ACC112 (cell line): Measurements from ENCODE around the gene CD109.
"Not testable (repeated sequence)": the region's sequence is repeated elsewhere in the genome, so short reads cannot be mapped to it uniquely, and the experiment has no call there.

Source experiments
- H2AFZ ChIP-seq: fragments of 200-600 bp; sonication (generic); one replicate; pipeline ENCODE4 v1.6.0; 2017; ENCODE audit warnings: antibody characterized with exemption, low read length; ENCODE audit not compliant: unreplicated experiment
- H3K27ac ChIP-seq: fragments of 200-600 bp; sonication (generic); 2 replicates; pipeline ENCODE4 v1.5.1; 2014; ENCODE audit warnings: low read depth, mild to moderate bottlenecking, antibody characterized with exemption, low read length, moderate library complexity
- H3K27me3 ChIP-seq: fragments of 200-600 bp; sonication (generic); 2 replicates; pipeline ENCODE4 v1.6.1; 2014; ENCODE audit warnings: mild to moderate bottlenecking, antibody characterized with exemption, low read length, moderate library complexity, mixed read lengths; ENCODE audit not compliant: insufficient read depth
- H3K36me3 ChIP-seq: fragments of 200-600 bp; sonication (generic); 2 replicates; pipeline ENCODE4 v1.6.1; 2016; ENCODE audit warnings: mild to moderate bottlenecking, antibody characterized with exemption, low read length, moderate library complexity, mixed read lengths; ENCODE audit not compliant: insufficient read depth
- H3K4me1 ChIP-seq: fragments of 200-600 bp; sonication (generic); one replicate; pipeline ENCODE4 v1.6.1; 2016; ENCODE audit warnings: low read length, mixed read lengths; ENCODE audit not compliant: insufficient read depth, unreplicated experiment, control insufficient read depth
- H3K4me3 ChIP-seq: fragments of 200-600 bp; sonication (generic); 2 replicates; pipeline ENCODE4 v1.5.1; 2014; ENCODE audit warnings: mild to moderate bottlenecking, low read depth, low read length
- H3K79me2 ChIP-seq: fragments of 200-600 bp; sonication (generic); one replicate; pipeline ENCODE4 v1.6.0; 2016; ENCODE audit warnings: low read length; ENCODE audit not compliant: control insufficient read depth, unreplicated experiment, insufficient read depth

The CD109 gene

GRCh38 chr6:73665686-73666319 lies 30.2 kb upstream of the CD109 start:
- H3K27ac ChIP-seq = peak overlapping the region; percentile 30; the same call in 1 of the 2 replicates
- H3K79me2 ChIP-seq = no peaks in the 10 kb centered on the region
- H3K27me3 ChIP-seq = no peaks in the 10 kb centered on the region
- no peaks in the 10 kb centered on the region for H3K36me3 ChIP-seq
- H3K4me1 ChIP-seq = peaks cover 16% of the 10 kb centered on the region
- H2AFZ ChIP-seq = no peak overlapping the region
- no peak overlapping the region for H3K4me3 ChIP-seq

DNA sequence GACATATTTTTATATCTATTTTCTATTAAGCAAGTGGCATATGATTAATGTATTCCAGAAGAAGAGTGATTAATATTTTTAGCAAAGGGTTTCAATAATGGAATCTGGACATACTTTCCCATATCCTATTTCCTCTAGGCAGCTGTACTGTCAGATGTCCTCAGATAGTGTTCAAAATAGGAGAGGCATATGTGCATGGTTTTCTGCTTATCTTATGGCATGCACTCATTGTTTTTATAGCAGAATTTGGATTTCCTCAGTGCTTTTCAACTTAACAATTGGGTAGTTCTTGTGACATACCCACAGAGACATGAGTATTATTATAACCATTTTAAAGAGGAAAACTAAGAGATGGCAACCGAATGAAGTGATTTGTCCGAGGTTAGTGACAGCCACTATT lies 29.6 kb upstream of the CD109 start:
- peaks cover 16% of the 10 kb centered on the region for H3K4me1 ChIP-seq

DNA sequence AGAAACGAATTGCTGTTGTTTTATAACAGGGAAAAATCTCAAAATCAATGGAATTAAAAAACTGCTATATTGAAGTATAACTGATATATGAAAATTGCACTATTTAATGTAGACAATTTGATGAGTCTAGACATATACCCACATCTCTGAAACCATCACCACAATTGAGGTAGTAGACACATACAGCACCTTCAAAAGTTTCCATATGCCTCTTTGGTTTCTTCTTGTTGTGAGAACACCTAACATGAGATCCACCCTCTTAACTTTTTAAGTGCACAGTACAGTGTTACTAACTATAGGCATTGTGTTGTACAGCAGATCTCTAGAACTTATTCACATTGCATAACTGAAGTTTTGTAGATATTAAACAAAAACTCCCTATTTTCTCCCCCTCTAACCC lies 28.2 kb upstream of the CD109 start:
- H3K27me3 ChIP-seq = no peaks in the 10 kb centered on the region
- no peaks in the 10 kb centered on the region for H3K79me2 ChIP-seq
- H3K4me3 ChIP-seq = no peak overlapping the region
- peaks cover 16% of the 10 kb centered on the region for H3K4me1 ChIP-seq
- H3K36me3 ChIP-seq = no peaks in the 10 kb centered on the region
- H2AFZ ChIP-seq = no peak overlapping the region
- no peak overlapping the region for H3K27ac ChIP-seq

More for the DNA sequence above, 29.6 kb upstream of the CD109 start:
- no peaks in the 10 kb centered on the region for H3K27me3 ChIP-seq
- no peak overlapping the region for H3K4me3 ChIP-seq
- peak overlapping the region; percentile 30; the same call in 1 of the 2 replicates for H3K27ac ChIP-seq
- H3K36me3 ChIP-seq = no peaks in the 10 kb centered on the region
- no peaks in the 10 kb centered on the region for H3K79me2 ChIP-seq
- peak overlapping the region; percentile 3 for H2AFZ ChIP-seq

GRCh38 chr6:73669005-73669404 lies 27.0 kb upstream of the CD109 start:
- Histone ChIP-seq H3K79me2 (no peaks in the 10 kb centered on the region), H3K4me1 (peaks cover 16% of the 10 kb centered on the region), H2AFZ (no peak overlapping the region), H3K36me3 (no peaks in the 10 kb centered on the region), H3K4me3 (no peak overlapping the region), H3K27ac (no peak overlapping the region), H3K27me3 (no peaks in the 10 kb centered on the region)

- H3K27me3 ChIP-seq = no peaks in the 10 kb centered on the region
- H3K4me1 ChIP-seq = peaks cover 4% of the 10 kb centered on the region
- no peaks in the 10 kb centered on the region for H3K79me2 ChIP-seq
- H3K4me3 ChIP-seq = no peak overlapping the region
- H3K27ac ChIP-seq = no peak overlapping the region
- H2AFZ ChIP-seq = no peak overlapping the region
- H3K36me3 ChIP-seq = no peaks in the 10 kb centered on the region
Observed at GRCh38 chr6:73671911-73672685, 23.9 kb upstream of the CD109 start.

DNA sequence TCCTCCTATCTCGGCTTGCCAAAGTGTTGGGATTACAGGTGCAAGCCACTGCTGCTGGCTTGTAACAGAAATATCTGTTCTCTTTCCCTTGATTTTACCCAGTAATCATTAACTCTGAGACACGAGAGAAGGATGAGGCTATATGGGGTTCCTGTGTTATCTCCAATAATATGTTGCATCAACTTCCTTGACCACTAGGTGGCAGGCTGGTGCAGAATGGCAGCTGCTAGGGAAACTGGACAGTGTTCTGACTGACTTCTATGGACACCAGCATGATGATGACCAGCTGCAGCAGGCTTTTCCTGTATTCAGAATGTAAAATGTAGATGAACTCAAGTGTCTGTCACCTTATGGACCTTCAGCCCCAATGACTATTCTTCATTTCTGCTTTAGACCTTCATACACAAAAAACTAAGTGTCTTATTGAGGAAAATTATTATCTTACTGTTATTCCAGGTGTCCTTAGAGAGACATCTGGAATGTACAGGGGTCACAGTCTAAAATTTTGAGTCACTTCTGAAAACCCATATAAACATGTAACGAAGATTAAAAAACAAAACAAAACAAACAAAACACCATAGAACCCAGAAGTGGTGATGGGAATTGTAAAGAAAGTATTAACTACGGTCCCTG lies 20.4 kb upstream of the CD109 start:
- no peaks in the 10 kb centered on the region for H3K36me3 ChIP-seq
- H3K4me3 ChIP-seq = no peak overlapping the region
- no peaks in the 10 kb centered on the region for H3K27me3 ChIP-seq
- peak overlapping the region; percentile 30 for H2AFZ ChIP-seq
- H3K79me2 ChIP-seq = no peaks in the 10 kb centered on the region
- H3K27ac ChIP-seq = no peak overlapping the region
- H3K4me1 ChIP-seq = peaks cover 8% of the 10 kb centered on the region

GRCh38 chr6:73679009-73679408 lies 17.0 kb upstream of the CD109 start:
- no peaks in the 10 kb centered on the region for H3K79me2 ChIP-seq
- H3K27ac ChIP-seq = no peak overlapping the region
- H3K27me3 ChIP-seq = no peaks in the 10 kb centered on the region
- no peak overlapping the region for H3K4me3 ChIP-seq
- H3K36me3 ChIP-seq = no peaks in the 10 kb centered on the region
- H3K4me1 ChIP-seq = peaks cover 11% of the 10 kb centered on the region
- H2AFZ ChIP-seq = no peak overlapping the region

- H3K4me3 ChIP-seq, H3K36me3 ChIP-seq, H3K79me2 ChIP-seq, H3K27ac ChIP-seq, H2AFZ ChIP-seq, H3K27me3 ChIP-seq: not testable (repeated sequence)
- H3K4me1 ChIP-seq = peaks cover 11% of the 10 kb centered on the region
Observed at GRCh38 chr6:73679846-73680245, 16.2 kb upstream of the CD109 start.

- Histone ChIP-seq H3K27me3 (no peaks in the 10 kb centered on the region), H3K27ac (no peak overlapping the region), H3K36me3 (no peaks in the 10 kb centered on the region), H3K4me3 (no peak overlapping the region), H3K4me1 (peaks cover 11% of the 10 kb centered on the region), H3K79me2 (no peaks in the 10 kb centered on the region), H2AFZ (no peak overlapping the region)
Observed at GRCh38 chr6:73680289-73680918, 15.6 kb upstream of the CD109 start.

DNA sequence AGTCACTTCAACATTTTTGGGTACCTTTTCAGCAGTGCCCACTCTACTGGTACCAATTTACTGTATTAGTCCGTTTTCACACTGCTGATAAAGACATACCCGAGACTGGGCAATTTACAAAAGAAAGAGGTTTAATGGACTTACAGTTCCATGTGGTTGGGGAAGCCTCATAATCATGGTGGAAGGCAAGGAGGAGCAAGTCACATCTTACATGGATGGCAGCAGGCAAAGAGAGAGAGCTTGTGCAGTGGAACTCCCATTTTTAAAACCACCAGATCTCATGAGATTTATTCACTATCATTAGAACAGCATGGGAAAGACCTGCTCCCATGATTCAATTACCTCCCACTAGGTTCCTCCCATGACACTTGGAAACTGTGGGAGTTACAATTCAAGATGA lies 12.4 kb upstream of the CD109 start:
- H3K79me2 ChIP-seq, H3K27me3 ChIP-seq, H3K4me1 ChIP-seq, H2AFZ ChIP-seq, H3K36me3 ChIP-seq, H3K4me3 ChIP-seq, H3K27ac ChIP-seq: not testable (repeated sequence)
